OCI-LY1 (cell line): ENCODE measurements around the gene PDLIM5.

Experiments
- EZH2 ChIP-seq: fragments of 200-600 bp; sonication (generic), shearing (Covaris generic); IDR thresholded peaks from 2 replicates; pipeline ENCODE4 v1.8.0; 2017; ENCODE audit warnings: borderline replicate concordance, mixed run types, mild to moderate bottlenecking, antibody characterized with exemption, low read length, moderate library complexity, mixed read lengths
- TF ChIP-seq, protein P1 (sequence below): fragments of 200-600 bp; sonication (generic), shearing (Covaris generic); IDR thresholded peaks from 2 replicates; pipeline ENCODE4 v1.5.1; 2017; ENCODE audit warnings: mild to moderate bottlenecking, antibody characterized with exemption, low read length, moderate library complexity, mixed read lengths

DNA sequence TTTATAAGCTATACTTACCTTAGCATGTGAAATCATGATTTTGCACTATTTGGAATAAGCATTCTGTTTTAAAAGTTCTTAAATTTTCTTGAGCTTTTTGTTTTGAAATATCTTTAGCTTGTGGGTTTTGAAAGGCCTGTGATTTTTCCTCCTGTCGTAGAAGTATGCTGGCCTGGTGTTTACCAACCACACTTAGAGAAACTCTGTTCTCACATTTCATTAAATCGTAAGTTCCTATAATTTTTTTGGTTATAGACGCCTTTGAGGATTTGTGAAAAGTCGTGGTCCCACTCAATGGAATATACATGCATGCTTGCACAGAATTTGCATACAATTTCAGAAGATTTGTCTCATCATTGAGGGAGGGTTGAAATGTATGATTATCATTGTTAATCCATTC, 63.6 kb downstream of the PDLIM5 start:
- no peak for TF ChIP-seq EZH2
- TF ChIP-seq, protein P1, sequence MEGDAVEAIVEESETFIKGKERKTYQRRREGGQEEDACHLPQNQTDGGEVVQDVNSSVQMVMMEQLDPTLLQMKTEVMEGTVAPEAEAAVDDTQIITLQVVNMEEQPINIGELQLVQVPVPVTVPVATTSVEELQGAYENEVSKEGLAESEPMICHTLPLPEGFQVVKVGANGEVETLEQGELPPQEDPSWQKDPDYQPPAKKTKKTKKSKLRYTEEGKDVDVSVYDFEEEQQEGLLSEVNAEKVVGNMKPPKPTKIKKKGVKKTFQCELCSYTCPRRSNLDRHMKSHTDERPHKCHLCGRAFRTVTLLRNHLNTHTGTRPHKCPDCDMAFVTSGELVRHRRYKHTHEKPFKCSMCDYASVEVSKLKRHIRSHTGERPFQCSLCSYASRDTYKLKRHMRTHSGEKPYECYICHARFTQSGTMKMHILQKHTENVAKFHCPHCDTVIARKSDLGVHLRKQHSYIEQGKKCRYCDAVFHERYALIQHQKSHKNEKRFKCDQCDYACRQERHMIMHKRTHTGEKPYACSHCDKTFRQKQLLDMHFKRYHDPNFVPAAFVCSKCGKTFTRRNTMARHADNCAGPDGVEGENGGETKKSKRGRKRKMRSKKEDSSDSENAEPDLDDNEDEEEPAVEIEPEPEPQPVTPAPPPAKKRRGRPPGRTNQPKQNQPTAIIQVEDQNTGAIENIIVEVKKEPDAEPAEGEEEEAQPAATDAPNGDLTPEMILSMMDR, result no peak
